Vagina (tissue), 2 donors: ENCODE data around the gene MAP2K5.

ENCODE experiments used
- POLR2A ChIP-seq, 2 donors: fragments of 450-650 bp; IDR thresholded peaks; one replicate each; pipeline ENCODE4 v1.6.1; 2017; ENCODE audit warnings: antibody characterized with exemption in 2 of 2, mild to moderate bottlenecking in 2 of 2, moderate library complexity in 2 of 2
- POLR2AphosphoS5 ChIP-seq, 2 donors: sonication (generic); formaldehyde crosslinking; IDR thresholded peaks; one replicate each; pipeline ENCODE4 v1.9.0; 2017; ENCODE audit warnings: antibody characterized with exemption in 2 of 2, mild to moderate bottlenecking in 2 of 2, low read depth in 1 of 2; ENCODE audit not compliant: insufficient read depth in 1 of 2
- TF ChIP-seq, protein P1 (sequence below), 3 experiments: fragments of 450-650 bp in 2 of 3; fragments of 200-600 bp in 1 of 3; sonication (generic) in 1 of 3; IDR thresholded peaks; one replicate each; pipeline ENCODE4 v1.5.1; 2017 to 2019; ENCODE audit warnings: antibody characterized with exemption in 3 of 3, mild to moderate bottlenecking in 2 of 3, moderate library complexity in 2 of 3

GRCh38 chr15:67611370-67612369, 69.2 kb downstream of the MAP2K5 start:
- TF ChIP-seq, protein P1, sequence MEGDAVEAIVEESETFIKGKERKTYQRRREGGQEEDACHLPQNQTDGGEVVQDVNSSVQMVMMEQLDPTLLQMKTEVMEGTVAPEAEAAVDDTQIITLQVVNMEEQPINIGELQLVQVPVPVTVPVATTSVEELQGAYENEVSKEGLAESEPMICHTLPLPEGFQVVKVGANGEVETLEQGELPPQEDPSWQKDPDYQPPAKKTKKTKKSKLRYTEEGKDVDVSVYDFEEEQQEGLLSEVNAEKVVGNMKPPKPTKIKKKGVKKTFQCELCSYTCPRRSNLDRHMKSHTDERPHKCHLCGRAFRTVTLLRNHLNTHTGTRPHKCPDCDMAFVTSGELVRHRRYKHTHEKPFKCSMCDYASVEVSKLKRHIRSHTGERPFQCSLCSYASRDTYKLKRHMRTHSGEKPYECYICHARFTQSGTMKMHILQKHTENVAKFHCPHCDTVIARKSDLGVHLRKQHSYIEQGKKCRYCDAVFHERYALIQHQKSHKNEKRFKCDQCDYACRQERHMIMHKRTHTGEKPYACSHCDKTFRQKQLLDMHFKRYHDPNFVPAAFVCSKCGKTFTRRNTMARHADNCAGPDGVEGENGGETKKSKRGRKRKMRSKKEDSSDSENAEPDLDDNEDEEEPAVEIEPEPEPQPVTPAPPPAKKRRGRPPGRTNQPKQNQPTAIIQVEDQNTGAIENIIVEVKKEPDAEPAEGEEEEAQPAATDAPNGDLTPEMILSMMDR (IDR thresholded peaks at IDR 0.05): no peak
- TF ChIP-seq POLR2A (IDR thresholded peaks at IDR 0.05): no peak
- TF ChIP-seq POLR2AphosphoS5 (IDR thresholded peaks at IDR 0.05; ENCODE audit: insufficient read depth in 1 of 2, low read depth in 1 of 2): no peak
